Embryonic facial prominence (tissue), 1 donor: ENCODE data around the gene TAPBPL.
"Not testable (repeated sequence)": the region's sequence is repeated elsewhere in the genome, so short reads cannot be mapped to it uniquely, and the experiment has no call there.

ENCODE experiments used
- DNase-seq: peaks from one replicate; pipeline ENCODE4 v3.0.0-alpha.2; 2016; ENCODE audit errors: extremely low spot score

TAPBPL gene

GRCh38 chr12:6490673-6491072, 38.8 kb downstream of the TAPBPL start:
- DNase-seq = not testable (repeated sequence)

- peak; percentile 92 for DNase-seq
Observed at GRCh38 chr12:6492838-6493496, 41.1 kb downstream of the TAPBPL start, which contains the start of gene MRPL51. TSS of gene MRPL51 (minus strand) at chr12:6493262. CDS start at chr12:6493136, 126 bp downstream.

DNA sequence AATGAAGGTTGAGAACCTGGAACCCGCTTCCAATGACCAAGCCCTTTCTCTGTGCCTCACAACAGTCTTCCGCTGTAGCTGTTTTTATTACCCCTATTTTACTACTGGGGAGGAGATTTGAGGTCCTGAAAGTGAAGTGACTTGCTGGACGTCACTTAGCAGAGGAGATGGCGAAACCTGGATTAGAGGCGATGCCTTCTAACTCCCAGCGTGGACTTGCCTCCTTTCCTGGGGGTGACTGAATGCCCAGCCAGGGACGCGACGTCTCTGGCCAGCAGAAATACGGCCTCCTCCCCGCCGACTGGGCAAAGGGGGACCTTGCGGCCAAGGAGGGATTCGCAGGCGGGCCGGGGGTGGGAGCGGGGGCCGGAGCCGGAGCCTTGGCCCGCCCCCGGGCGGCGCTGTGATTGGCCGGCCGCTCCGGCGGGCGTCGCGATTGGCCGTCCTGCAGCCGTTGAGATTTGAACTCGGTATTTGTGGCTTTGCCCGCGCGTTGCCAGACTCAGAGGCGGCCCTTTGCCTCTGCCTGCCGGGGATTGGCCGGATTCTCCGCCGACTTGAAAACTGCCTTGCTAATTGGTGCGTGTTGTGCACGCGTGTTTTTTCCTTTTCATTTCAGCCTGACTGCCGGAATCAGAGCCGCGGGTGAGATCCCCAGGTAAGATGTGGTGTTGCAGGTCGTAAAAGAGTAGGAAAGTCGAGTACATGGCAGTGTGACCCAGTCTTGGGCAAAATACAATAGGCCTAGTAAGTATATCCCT, 41.8 kb downstream of the TAPBPL start, which contains the start of gene NCAPD2:
NCAPD2 (plus strand) TSS at position 606 of the 761 bp plus-strand sequence. CDS start 997 bp downstream, outside the sequence.
- DNase-seq = peak; percentile 92

DNA sequence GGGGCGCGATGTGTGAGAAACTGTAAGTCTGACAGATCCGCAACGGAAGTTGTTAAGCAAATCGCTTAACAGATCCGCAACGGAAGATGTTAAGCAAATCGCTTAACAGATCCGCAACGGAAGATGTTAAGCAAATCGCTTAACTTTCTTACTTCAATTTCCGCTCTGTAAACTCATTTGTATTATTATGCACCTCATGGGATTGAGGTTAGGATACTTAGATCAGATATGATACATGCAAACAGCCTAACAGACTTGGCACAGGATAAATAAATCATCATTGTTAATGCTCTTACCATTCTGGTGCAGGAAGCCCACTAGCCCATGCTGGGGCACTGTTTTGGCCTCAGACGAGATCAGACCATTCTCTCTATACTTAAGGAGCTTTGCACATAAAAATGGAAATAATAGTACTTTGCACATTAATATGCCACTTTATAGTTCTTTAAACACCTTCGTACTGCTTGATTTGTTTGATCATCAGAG, 42.5 kb downstream of the TAPBPL start:
- no peak for DNase-seq

- no peak for DNase-seq
Observed at GRCh38 chr12:6494968-6495367, 43.1 kb downstream of the TAPBPL start.

- not testable (repeated sequence) for DNase-seq
Observed at GRCh38 chr12:6497291-6497690, 45.4 kb downstream of the TAPBPL start.

GRCh38 chr12:6500466-6500865, 48.6 kb downstream of the TAPBPL start:
- DNase-seq = no peak

DNA sequence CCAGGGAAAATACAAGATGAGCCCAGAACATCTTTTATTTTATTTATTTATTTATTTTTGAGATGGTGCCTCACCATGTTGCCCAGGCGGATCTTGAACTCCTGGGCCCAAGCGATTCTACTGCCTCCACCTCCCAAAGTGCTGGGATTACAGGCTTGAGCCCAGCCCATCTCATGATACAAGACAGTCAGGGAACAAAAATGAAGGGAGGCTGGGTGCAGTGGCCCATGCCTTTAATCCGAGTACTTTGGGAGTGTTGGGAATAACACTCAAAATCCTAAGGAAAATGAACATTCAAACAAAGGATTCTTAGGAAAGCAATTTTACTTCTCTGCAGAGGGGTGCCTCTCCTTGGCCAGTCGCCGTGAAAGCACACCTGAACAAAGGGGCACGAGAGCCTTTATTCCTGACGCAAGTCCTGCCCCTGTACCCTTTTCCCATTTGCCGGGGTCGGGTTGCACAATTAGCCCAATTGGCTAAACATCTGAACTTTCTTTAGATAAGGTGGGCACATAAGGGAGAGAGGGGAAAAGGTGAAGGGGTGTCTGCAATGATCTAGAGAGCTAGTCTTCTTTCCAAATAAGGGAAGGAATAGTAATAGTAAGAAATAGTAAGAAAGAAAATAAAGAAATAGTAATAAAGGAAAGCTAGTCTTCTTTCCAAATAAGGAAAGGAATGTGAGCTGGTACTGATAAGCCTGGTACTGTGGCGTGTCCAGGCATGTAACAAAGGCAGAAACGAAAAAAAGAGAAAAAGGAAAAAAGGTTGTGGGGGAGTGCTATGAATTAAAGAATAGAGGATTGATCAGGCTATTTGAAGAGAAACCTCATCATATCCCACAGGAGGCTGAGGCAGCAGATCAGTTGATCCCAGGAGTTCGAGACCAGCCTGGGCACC, 55.5 kb downstream of the TAPBPL start:
- no peak for DNase-seq

DNA sequence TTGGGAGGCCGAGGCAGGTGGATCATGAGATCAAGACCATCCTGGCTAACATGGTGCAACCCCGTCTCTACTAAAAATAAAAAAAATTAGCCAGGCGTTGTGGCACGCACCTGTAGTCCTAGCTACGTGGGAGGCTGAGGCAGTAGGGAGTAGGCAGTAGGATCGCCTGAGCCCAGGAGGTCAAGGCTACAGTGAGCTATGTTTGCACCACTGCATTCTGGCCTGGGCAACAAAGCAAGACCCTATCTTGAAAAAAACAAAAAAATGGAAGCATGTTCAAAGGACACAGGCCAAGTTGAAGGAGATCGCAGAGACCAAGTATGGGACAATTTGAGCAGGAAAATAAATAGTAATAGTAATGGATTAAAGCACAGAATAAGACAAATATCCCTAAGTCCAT, 56.2 kb downstream of the TAPBPL start:
- no peak for DNase-seq
